ENCODE results near the gene IMPA2. TPM values are rescaled to one million over a fixed set of nuclear protein-coding genes. Genes with fewer than 3 reads are reported as not detected.

IMPA2 gene
- polyA plus RNA-seq = 0.36 TPM in 2 replicates

GRCh38 chr18:11981192-11981542 is at the start of gene IMPA2:
Gene IMPA2 (plus strand): TSS chr18:11981507. CDS start chr18:11981670, 163 bp downstream.

Other genes with a start within 250 kb of the IMPA2 start
- 29.7 and 34.1 TPM in 2 replicates for gene CHMP1B, start 130.1 kb upstream of the IMPA2 start, polyA plus RNA-seq
- 56.2 and 71.5 TPM in 2 replicates for gene MPPE1, start 73.2 kb upstream of the IMPA2 start, polyA plus RNA-seq
- not detected in 2 replicates for gene ANKRD62, start 112.3 kb downstream of the IMPA2 start, polyA plus RNA-seq